Brain microvascular endothelial cell (primary cell): Measurements from ENCODE around the gene SPACA6.

Experiments used
- DNase-seq: peaks from one replicate; pipeline ENCODE4 v3.0.0-alpha.2; 2020
- H3K27ac ChIP-seq: fragments of 250-450 bp; sonication (Bioruptor Pico); 2 replicates; pipeline ENCODE4 v1.5.1; 2020; ENCODE audit warnings: mild to moderate bottlenecking, moderate library complexity
- H3K27me3 ChIP-seq: fragments of 250-450 bp; sonication (Bioruptor Pico); replicated peaks from 2 replicates; pipeline ENCODE4 v1.5.1; 2020; ENCODE audit warnings: mild to moderate bottlenecking
- H3K36me3 ChIP-seq: fragments of 250-450 bp; sonication (Bioruptor Pico); replicated peaks from 2 replicates; pipeline ENCODE4 v1.5.1; 2020; ENCODE audit warnings: mild to moderate bottlenecking
- H3K4me3 ChIP-seq: 2 replicates; pipeline ENCODE4 v1.5.1; 2011; ENCODE audit warnings: low read depth, mild to moderate bottlenecking, control low read depth, low read length, moderate library complexity
- CTCF ChIP-seq: IDR thresholded peaks from 2 replicates; pipeline ENCODE4 v1.5.1; 2011; ENCODE audit warnings: low read depth, mild to moderate bottlenecking, moderate library complexity, low read length, control low read depth, inconsistent platforms; ENCODE audit errors: missing control alignments
- in situ Hi-C: cut with HindIII; loops from 2 replicates; pipeline ENCODE4 v1.10.0; 2017; ENCODE audit warnings: low sequenced_read_pairs, low pct_ligation_motif_present

Gene SPACA6

DNA sequence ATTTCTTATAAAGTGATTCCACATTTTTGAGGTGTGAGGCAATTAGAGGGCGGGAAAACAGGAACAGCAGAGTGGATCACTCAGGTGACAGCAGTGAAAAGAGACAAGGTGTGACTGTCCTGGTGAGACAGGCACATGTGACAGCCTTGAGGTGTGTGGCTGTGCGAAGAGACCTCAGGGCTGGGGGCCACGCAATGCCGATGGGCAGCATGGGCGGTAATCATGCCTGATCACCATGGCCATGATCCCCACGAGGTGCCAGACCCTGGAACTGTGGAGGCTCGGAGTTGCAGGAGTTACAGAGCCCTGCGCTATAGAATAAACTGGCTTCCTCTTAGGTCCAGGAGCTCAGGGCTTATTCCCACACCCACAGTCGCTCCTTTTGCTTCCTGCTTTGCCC lies 2.0 kb downstream of the SPACA6 start:
- no peak for TF ChIP-seq CTCF
- Histone ChIP-seq H3K4me3 (no peak overlapping the region), H3K27me3 (no peaks in the 10 kb centered on the region), H3K27ac (no peak overlapping the region), H3K36me3 (peaks cover 61% of the 10 kb centered on the region)
- no peak for DNase-seq
- in situ Hi-C loops, result no loop called here

- Histone ChIP-seq H3K36me3 (peaks cover 66% of the 10 kb centered on the region), H3K27ac (no peak overlapping the region), H3K4me3 (no peak overlapping the region), H3K27me3 (no peaks in the 10 kb centered on the region)
- DNase-seq, result no peak
- in situ Hi-C loops, result no loop called here
- TF ChIP-seq CTCF, result no peak
Measured at GRCh38 chr19:51695702-51696315, 2.7 kb downstream of the SPACA6 start.

DNA sequence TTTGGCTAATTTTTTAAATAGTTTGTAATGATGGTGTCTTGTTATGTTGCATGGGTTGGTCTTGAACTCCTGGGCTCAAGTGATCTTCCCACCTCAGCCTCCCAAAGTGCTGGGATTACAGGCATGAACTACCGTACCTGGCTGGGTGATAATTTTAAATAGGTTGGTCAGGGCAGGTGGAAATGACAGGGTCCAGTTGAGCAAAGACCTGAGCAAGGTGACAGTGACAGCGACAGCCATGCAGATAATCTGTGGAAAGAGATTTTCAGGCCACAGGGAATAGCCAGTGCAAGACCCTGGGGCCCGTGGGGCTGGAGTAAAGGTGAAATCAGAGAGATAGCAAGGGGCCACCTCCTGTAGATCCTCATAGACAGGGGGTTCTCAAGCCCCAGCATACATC lies 3.5 kb downstream of the SPACA6 start:
- peaks cover 74% of the 10 kb centered on the region for H3K36me3 ChIP-seq
- H3K27me3 ChIP-seq, result no peaks in the 10 kb centered on the region

GRCh38 chr19:51697169-51697776 lies 4.1 kb downstream of the SPACA6 start:
- Histone ChIP-seq H3K27me3 (no peaks in the 10 kb centered on the region), H3K4me3 (no peak overlapping the region), H3K27ac (no peak overlapping the region), H3K36me3 (peaks cover 80% of the 10 kb centered on the region)
- TF ChIP-seq CTCF, result no peak
- in situ Hi-C loops, result no loop called here
- no peak for DNase-seq

More for the DNA sequence above, 3.5 kb downstream of the SPACA6 start:
- no peak for DNase-seq
- H3K27ac ChIP-seq, result no peak overlapping the region
- in situ Hi-C loops, result no loop called here
- H3K4me3 ChIP-seq, result no peak overlapping the region
- TF ChIP-seq CTCF, result no peak

DNA sequence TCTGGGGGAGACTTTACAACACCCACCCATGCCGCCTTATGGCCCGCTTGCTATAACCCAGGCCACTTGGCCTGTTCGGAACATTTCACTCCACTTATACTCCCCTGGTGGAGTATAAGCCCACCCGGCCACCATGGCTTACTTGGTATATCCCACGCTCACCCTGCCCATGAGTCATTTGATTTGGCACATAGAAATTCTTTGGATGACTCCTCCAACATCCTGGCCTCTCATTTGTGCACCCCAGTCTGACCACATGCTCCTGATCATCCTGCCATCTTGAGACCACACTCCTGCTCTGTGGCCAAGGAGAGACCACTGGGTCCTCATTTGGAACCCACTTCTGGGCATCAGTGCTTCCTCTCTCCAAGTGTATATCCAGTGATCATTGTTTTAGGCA lies 5.2 kb downstream of the SPACA6 start:
- Histone ChIP-seq H3K4me3 (no peak overlapping the region), H3K27ac (no peak overlapping the region), H3K36me3 (peaks cover 84% of the 10 kb centered on the region), H3K27me3 (no peaks in the 10 kb centered on the region)
- no peak for TF ChIP-seq CTCF
- DNase-seq, result peak; percentile 29
- in situ Hi-C loops, result no loop called here

- no peak overlapping the region for H3K4me3 ChIP-seq
- no peak overlapping the region for H3K27ac ChIP-seq
- peaks cover 82% of the 10 kb centered on the region for H3K36me3 ChIP-seq
- no peak for TF ChIP-seq CTCF
- H3K27me3 ChIP-seq, result no peaks in the 10 kb centered on the region
- in situ Hi-C loops, result no loop called here
- no peak for DNase-seq
Measured at GRCh38 chr19:51699170-51699569, 6.0 kb downstream of the SPACA6 start.
